Renal cortical epithelial cell (primary cell): ENCODE results near the gene PLEKHG3. TPM values are rescaled to one million over a fixed set of nuclear protein-coding genes. Genes with fewer than 3 reads are reported as not detected.
"Not testable (repeated sequence)": the region's sequence is repeated elsewhere in the genome, so short reads cannot be mapped to it uniquely, and the experiment has no call there.

Experiments
- DNase-seq: peaks from one replicate; pipeline ENCODE4 v3.0.0-alpha.2; 2011; ENCODE audit warnings: low read depth
- total RNA-seq: library from RNA; depleted of rRNA; stranded (reverse); fragments of >200 nt; gene quantifications from 2 replicates; pipeline ENCODE4 v1.2.3, GENCODE V29; 2014

PLEKHG3 gene
- total RNA-seq: 68.9 and 119 TPM in 2 replicates

GRCh38 chr14:64704143-64704742, at the start of gene PLEKHG3:
TSS of gene PLEKHG3 (plus strand) at chr14:64704424. CDS start at chr14:64727632, 23,208 bp downstream.
- DNase-seq: peak; percentile 67

- DNase-seq: no peak
Measured at GRCh38 chr14:64654901-64655300, 49.3 kb upstream of the PLEKHG3 start.

- no peak for DNase-seq
Measured at GRCh38 chr14:64656986-64657385, 47.2 kb upstream of the PLEKHG3 start.

- no peak for DNase-seq
Measured at GRCh38 chr14:64658201-64658600, 46.0 kb upstream of the PLEKHG3 start.

DNA sequence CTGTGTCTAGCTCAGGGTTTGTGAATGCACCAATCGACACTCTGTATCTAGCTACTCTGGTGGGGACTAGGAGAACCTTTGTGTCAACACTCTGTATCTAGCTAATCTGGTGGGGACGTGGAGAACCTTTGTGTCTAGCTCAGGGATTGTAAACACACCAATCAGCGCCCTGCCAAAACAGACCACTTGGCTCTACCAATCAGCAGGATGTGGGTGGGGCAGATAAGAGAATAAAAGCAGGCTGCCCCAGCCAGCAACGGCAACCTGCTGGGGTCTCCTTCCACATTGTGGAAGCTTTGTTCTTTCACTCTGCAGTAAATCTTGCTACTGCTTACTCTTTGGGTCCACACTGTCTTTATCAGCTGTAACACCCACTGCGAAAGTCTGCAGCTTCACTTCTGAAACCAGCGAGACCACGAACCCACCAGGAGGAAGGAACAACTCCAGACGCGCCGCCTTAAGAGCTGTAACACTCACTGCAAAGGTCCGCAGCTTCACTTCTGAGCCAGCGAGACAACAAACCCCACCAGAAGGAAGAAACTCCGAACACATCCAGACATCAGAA, 45.4 kb upstream of the PLEKHG3 start:
- DNase-seq: not testable (repeated sequence)

GRCh38 chr14:64659366-64659765, 44.9 kb upstream of the PLEKHG3 start:
- no peak for DNase-seq

GRCh38 chr14:64663174-64663573, 41.0 kb upstream of the PLEKHG3 start:
- peak; percentile 88 for DNase-seq

DNA sequence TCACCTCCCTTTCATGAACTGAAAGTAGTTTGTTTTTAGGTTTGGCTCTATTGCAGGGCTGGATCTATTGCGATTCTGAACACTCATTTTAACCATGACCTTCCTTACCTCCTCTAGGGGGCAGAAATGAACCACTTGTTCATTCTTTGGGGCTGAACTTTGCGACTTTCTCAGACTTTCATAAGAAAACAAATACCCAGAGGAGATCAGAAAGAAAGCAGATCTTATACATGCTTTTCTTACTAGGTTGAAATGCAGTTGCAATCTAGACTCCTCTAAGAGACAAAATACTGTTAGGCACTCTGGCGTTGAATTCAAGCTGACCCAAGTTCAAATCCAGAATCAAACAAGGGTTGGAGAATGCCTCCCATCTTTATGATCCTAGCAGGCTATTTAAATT, 32.6 kb upstream of the PLEKHG3 start:
- DNase-seq: peak; percentile 73

DNA sequence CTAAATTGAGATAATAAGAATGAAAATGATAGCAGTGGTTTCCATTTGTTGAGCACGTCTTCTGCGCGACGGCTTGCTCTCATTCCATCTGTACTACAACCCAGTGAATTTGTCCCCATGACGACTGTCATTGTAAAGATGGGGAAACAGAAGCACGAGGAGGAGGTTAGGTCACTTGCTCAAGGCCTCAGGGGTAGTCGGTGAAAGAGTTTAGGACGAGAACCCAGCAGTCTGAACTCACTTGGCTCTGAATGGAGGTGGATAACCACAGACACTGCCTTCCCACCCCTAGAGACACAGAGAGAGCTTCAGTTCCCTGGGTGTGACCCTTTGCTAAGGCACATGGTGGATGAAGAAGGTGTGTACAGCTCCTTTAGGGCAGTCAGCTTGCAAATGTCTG, 30.9 kb upstream of the PLEKHG3 start:
- no peak for DNase-seq

DNA sequence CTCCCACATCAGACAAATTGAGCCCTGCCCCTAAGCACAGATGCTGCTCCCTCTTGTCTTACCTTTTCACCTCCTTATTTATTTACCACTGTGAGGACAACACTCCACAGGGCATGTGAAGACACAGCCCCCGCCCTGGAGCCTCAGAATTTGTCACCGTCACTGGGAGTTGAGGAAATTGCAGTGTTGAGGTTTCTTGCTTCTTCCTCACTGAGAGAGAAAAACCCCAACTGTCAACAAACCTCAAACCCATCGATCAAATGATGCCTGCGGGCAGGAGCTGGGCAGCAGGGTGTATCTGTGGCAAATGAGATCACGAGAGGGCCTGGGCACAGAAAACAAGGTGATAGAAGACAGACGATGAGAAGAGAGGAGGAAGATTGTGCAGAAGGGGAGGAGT, 30.5 kb upstream of the PLEKHG3 start:
- peak; percentile 62 for DNase-seq

- no peak for DNase-seq
Measured at GRCh38 chr14:64674829-64675228, 29.4 kb upstream of the PLEKHG3 start.

- DNase-seq: no peak
Measured at GRCh38 chr14:64675312-64675711, 28.9 kb upstream of the PLEKHG3 start.

DNA sequence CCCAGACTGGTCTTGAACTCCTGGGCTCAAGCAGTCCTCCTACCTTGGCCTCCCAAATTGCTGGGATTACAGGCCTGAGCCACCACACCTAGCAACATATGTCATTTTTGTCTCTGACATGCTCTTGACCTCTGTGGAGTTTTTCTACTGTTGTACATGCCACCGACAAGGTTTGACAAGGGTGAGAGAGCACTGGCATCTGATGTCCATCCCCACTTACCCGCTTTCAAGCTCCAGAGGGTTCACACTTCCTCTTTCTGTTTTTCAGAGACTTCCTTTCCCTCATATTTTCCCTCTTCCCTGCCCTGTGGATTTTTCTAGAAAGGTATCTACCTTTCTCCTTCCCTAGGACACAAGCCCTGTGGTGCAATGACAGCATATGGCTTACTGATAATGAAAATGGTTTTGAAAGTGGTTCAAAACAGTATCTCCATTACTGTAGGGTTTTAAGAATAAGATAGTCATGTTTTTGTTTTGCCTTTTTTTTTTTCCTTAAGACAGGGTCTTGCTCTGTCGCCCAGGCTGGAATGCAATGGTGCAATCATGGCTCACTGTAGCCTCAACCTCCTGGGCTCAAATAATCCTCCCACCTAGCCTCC, 27.7 kb upstream of the PLEKHG3 start:
- peak; percentile 50 for DNase-seq

GRCh38 chr14:64680013-64680713, 24.1 kb upstream of the PLEKHG3 start:
- DNase-seq: peak; percentile 97

GRCh38 chr14:64680714-64681065, 23.5 kb upstream of the PLEKHG3 start:
- no peak for DNase-seq

DNA sequence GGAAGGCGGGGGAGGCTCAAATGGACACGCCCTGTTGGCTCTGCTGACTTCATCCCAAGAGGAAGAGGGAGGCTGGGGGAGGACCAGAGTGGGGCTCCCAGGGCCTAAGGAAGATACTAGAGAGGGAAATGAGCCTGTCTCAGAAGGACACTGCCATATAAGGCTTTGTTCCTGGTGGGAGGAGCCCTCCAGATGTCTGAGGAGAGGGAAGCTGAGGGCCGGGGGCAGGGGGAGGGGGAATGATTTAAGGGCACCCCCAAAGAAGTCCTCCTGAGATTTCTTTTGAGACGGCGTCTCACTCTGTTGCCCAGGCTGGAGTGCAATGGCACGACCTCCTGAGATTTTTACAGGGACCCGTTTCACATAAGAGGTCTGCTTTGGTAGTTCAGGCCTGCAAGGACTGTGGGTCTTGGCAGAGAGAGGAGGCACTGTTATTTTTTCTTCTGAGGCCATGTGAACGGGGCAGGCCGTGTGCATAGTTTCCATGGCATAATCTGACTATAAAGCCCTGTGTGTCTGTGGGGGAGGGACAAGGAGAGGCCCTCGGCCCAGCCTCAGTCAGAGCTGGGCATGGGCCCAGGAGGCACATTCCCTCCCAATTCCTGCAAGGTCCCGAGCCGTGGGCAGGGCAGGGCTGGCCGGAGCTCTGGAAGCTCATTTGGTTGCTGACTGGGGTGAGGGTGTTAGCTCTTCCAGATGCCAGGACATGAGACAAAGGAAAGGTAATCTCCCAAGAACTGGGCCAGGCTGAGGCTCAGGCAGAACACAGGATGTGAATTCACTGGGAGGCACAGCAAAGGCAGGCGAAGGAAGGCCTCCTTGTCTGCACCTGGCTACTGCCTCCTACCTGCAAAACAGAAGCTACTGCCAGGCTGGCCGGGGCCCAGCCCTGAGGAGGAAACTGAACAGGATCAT, 22.2 kb upstream of the PLEKHG3 start:
- DNase-seq: peak; percentile 79

DNA sequence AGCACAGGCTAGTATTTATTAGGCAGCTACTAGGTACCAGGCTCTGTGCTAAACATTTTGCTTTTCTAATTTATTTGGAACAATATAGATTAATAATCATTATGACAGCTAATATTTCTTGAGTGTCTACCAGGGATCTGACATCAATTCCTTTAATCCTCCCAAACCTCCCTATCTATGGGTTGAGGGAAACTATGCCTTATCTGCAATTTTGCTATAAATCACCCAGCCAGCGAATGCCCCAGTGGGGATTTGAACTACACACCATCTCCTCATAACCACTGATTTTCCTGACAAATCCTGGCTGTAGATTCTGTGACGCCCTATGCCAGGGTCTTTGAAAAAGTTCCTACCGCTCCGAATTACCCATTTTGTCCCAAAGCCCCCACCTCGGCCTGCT, 21.4 kb upstream of the PLEKHG3 start:
- DNase-seq: no peak

- peak; percentile 48 for DNase-seq
Measured at GRCh38 chr14:64683264-64683663, 21.0 kb upstream of the PLEKHG3 start.

- peak; percentile 66 for DNase-seq
Measured at GRCh38 chr14:64684091-64684490, 20.1 kb upstream of the PLEKHG3 start.

- DNase-seq: no peak
Measured at GRCh38 chr14:64685371-64686281, 18.6 kb upstream of the PLEKHG3 start.

DNA sequence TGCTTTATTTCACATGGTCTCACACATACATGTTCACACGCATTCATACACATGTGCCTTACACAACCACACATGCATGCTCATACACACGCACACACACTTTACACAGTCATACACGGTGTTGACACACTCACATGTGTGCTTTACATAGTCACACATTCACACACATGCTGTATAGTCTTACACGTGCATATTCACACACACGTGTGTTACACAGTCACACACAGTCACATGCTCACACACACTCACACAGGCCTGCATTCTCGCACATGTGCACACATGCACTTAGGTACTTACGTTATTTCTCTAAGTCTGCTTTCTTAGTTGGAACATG, 18.0 kb upstream of the PLEKHG3 start:
- no peak for DNase-seq
